Heart left ventricle (tissue), 16 donors: ENCODE results near the gene IGSF1. TPM values are rescaled to one million over a fixed set of nuclear protein-coding genes. Genes with fewer than 3 reads are reported as not detected.

ENCODE experiments used
- ATAC-seq, 4 donors: fragments of 200-7000 bp; cut with Tn5 transposase; one replicate each; pipeline ENCODE4 v1.9.1; 2020 to 2022; ENCODE audit warnings: moderate library complexity in 4 of 4, mild to moderate bottlenecking in 3 of 4, moderate number of reproducible peaks in 1 of 4
- DNase-seq, 5 donors: peaks; one replicate each; pipeline ENCODE4 v3.0.0-alpha.2; 2020
- H3K27ac ChIP-seq, 12 donors: fragments of 200-600 bp; sonication (generic) in 4 of 12; one replicate each; pipeline versions ENCODE4 v1.5.0 to v1.8.0; 2016 to 2022; ENCODE audit warnings: mild to moderate bottlenecking in 2 of 12
- H3K27me3 ChIP-seq, 9 donors: fragments of 200-600 bp; sonication (generic) in 2 of 9; one replicate each; pipeline versions ENCODE4 v1.5.1 to v1.8.0; 2016 to 2022; ENCODE audit warnings: mild to moderate bottlenecking in 3 of 9
- H3K36me3 ChIP-seq, 9 donors: fragments of 200-600 bp; sonication (generic) in 2 of 9; one replicate each; pipeline versions ENCODE4 v1.5.0 to v1.8.0; 2018 to 2022; ENCODE audit warnings: mild to moderate bottlenecking in 2 of 9
- H3K4me1 ChIP-seq, 12 donors: fragments of 200-600 bp; sonication (generic) in 4 of 12; one replicate each; pipeline versions ENCODE4 v1.5.0 to v1.8.0; 2016 to 2022; ENCODE audit warnings: mild to moderate bottlenecking in 3 of 12
- H3K4me3 ChIP-seq, 12 donors: fragments of 200-600 bp; sonication (generic) in 4 of 12; one replicate each; pipeline versions ENCODE4 v1.5.0 to v1.8.0; 2017 to 2022; ENCODE audit warnings: mild to moderate bottlenecking in 9 of 12, moderate library complexity in 4 of 12
- H3K9me3 ChIP-seq, 12 donors: fragments of 200-600 bp; sonication (generic) in 4 of 12; one replicate each; pipeline versions ENCODE4 v1.5.0 to v1.8.0; 2016 to 2022; ENCODE audit warnings: mild to moderate bottlenecking in 1 of 12
- CTCF ChIP-seq, 12 donors: fragments of 200-600 bp; sonication (generic) in 4 of 12; IDR thresholded peaks; one replicate each; pipeline versions ENCODE4 v1.5.0 to v1.8.0; 2018 to 2022; ENCODE audit warnings: antibody characterized with exemption in 12 of 12, mild to moderate bottlenecking in 5 of 12
- POLR2A ChIP-seq, 2 donors: fragments of 450-650 bp; IDR thresholded peaks; one replicate each; pipeline ENCODE4 v1.6.1; 2017; ENCODE audit warnings: antibody characterized with exemption in 2 of 2, mild to moderate bottlenecking in 2 of 2, moderate library complexity in 2 of 2
- WGBS, 4 donors: extraction: QIAGEN DNeasy Blood & Tissue Kit in 2 of 4; methylation state at CpG; one replicate each; pipeline versions ENCODE4 v1.1.5 to v1.1.7; 2013 to 2018; 5-methylcytosine and 5-hydroxymethylcytosine counted together
- intact Hi-C, 10 donors: fragments of 100-400 bp; cut with DNase I; formaldehyde crosslinking; loops; one replicate each; pipeline versions ENCODE4 v1.11.1 to v1.14.2; 2022
- polyA plus RNA-seq, 2 donors: library from polyadenylated mRNA; stranded (reverse); fragments of 200-250 nt; gene quantifications; one replicate each; pipeline ENCODE4 v1.2.3, GENCODE V29; 2013
- total RNA-seq, 9 donors: library from RNA; depleted of rRNA in 2 of 9; stranded (reverse); fragments of >200 nt in 2 of 9; fragmentation: NEBNext Ultra II Directional in 3 of 9; extraction: Animal tissue kit (Norgen Biotek cat#: 25700) in 3 of 9; gene quantifications; one replicate each; pipeline versions ENCODE4 v1.1.0 to v1.2.4, GENCODE V29; 2016 to 2023
- donor health status: ischemic (EF 13 %, LVEDD 7.1; RV severe dilation, severe dysfunction).
- donor health status: healthy with polysubstance abuse.
- donor health status: DM: no; HTN: yes; CAD: no.
- donor health status: DM: no; HTN: no; CAD: no.
- donor health status: ischemic (EF 25% LVEDD 6.9; RV normal size, moderate dysfunction).
- donor health status: ischemic (EF 25% LVEDD 5.7; RV mildly dilated, moderate dysfunction).
- donor health status: healthy.
- donor health status: DM: yes; HTN: yes; CAD: no.
- donor health status: ischemic (EF 35%, LVEDD 5.7; RV mildly dilated, moderate dysfunction).
- donor health status: nonischemic (EF 11% LVEDD 7.7; RV severe dilation, severe dysfunction).
- donor health status: DM: yes; HTN: yes; CAD: no.
- donor health status: PGD.
- donor health status: ischemic (EF 29% LVEDD 5.4; RV normal size, mild dysfunction).
- donor health status: nonischemic (EF 23%, LVEDD 6.1; RV moderate dilation, normal function).

IGSF1 gene
- total and polyA plus RNA-seq, 11 donors: 0.12 to 8.4 (median 1.4) TPM

- intact Hi-C loops: no loop called here
- Histone ChIP-seq H3K36me3 (no peaks in the 10 kb centered on the region), H3K27ac (no peak overlapping the region), H3K27me3 (peaks cover 0 to 18% (median 0%) of the 10 kb centered on the region in 9 donors), H3K4me3 (no peak overlapping the region), H3K4me1 (no peaks in the 10 kb centered on the region), H3K9me3 (no peaks in the 10 kb centered on the region)
- no peak for TF ChIP-seq CTCF (IDR thresholded peaks at IDR 0.05)
- no peak for TF ChIP-seq POLR2A (IDR thresholded peaks at IDR 0.05)
- WGBS, 4 donors: 89 to 95% (median 91%) methylated on average over 4 of the region's 4 CpGs
- no peak for DNase-seq
- no peak for ATAC-seq
These were observed 62.5 kb downstream of the IGSF1 start for GRCh38 chrX:131226591-131226990.

- no peak for ATAC-seq
- 58 to 83% (median 73%) methylated on average over 2 of the region's 2 CpGs for WGBS, 4 donors
- peaks cover 0 to 22% (median 0%) of the 10 kb centered on the region in 9 donors for H3K27me3 ChIP-seq
These were observed 64.0 kb downstream of the IGSF1 start for GRCh38 chrX:131225078-131225477.

More at GRCh38 chrX:131225078-131225477, 64.0 kb downstream of the IGSF1 start:
- Histone ChIP-seq H3K4me3 (no peak overlapping the region), H3K36me3 (no peaks in the 10 kb centered on the region), H3K27ac (no peak overlapping the region), H3K4me1 (no peaks in the 10 kb centered on the region), H3K9me3 (no peaks in the 10 kb centered on the region)
- intact Hi-C loops: no loop called here
- no peak for DNase-seq
- TF ChIP-seq POLR2A (IDR thresholded peaks at IDR 0.05) (no peak), CTCF (IDR thresholded peaks at IDR 0.05) (no peak)

Other genes starting within 250 kb of the IGSF1 start
- gene ARHGAP36, start 231.0 kb downstream of the IGSF1 start, total RNA-seq: not detected
- gene ARHGAP36, start 231.0 kb downstream of the IGSF1 start, polyA plus RNA-seq: not detected